T-helper 2 cell (primary cell): Measurements from ENCODE around the gene PNMA6E.

ENCODE experiments used
- DNase-seq, 5 experiments: peaks; one replicate each; pipeline versions ENCODE4 v3.0.0 to v3.0.0-alpha.2; 2012 to 2022

PNMA6E gene

DNA sequence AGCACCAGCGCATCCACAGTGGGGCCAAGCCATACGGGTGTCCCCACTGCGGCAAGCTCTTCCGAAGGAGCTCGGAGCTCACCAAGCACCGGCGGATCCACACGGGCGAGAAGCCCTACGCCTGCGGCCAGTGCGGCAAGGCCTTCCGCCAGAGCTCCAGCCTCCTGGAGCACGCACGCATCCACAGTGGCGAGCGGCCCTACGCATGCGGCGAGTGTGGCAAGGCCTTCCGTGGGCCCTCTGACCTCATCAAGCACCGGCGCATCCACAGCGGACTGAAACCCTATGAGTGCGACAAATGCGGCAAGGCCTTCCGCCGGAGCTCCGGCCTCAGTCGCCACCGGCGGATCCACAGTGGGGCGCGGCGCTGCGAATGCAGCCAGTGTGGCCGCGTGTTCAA lies 53.6 kb downstream of the PNMA6E start:
- no peak for DNase-seq
